HepG2 (cell line): ENCODE measurements around the gene LEMD2. TPM values are rescaled to one million over a fixed set of nuclear protein-coding genes. Genes with fewer than 3 reads are reported as not detected.

ENCODE experiments used
- CBX5 ChIP-seq: sonication (generic); formaldehyde crosslinking; IDR thresholded peaks from 2 replicates; pipeline ENCODE4 v1.4.0; 2020; ENCODE audit warnings: missing genetic modification reagents, borderline replicate concordance
- DMAP1 ChIP-seq: IDR thresholded peaks from 2 replicates; pipeline ENCODE4 v1.6.1; 2016
- MEIS2 ChIP-seq: sonication (generic); formaldehyde crosslinking; IDR thresholded peaks from 2 replicates; pipeline ENCODE4 v1.9.0; 2021; ENCODE audit warnings: mild to moderate bottlenecking, missing genetic modification reagents
- MTA1 ChIP-seq: sonication (generic); formaldehyde crosslinking; IDR thresholded peaks from 2 replicates; pipeline ENCODE4 v1.4.0; 2020; ENCODE audit warnings: missing genetic modification reagents, mild to moderate bottlenecking, borderline replicate concordance
- NFYC ChIP-seq: IDR thresholded peaks from 2 replicates; pipeline ENCODE4 v1.6.1; 2016; ENCODE audit warnings: missing genetic modification reagents, missing compliant biosample characterization
- WIZ ChIP-seq: sonication (generic); formaldehyde crosslinking; IDR thresholded peaks from 2 replicates; pipeline ENCODE4 v1.5.1; 2020; ENCODE audit warnings: mild to moderate bottlenecking, missing genetic modification reagents
- YY1 ChIP-seq: IDR thresholded peaks from 2 replicates; pipeline ENCODE4 v1.6.1; 2011; ENCODE audit warnings: low read length, low read depth, moderate library complexity, mild to moderate bottlenecking; ENCODE audit not compliant: insufficient read depth, insufficient replicate concordance
- ZC3H4 ChIP-seq: sonication (generic); formaldehyde crosslinking; IDR thresholded peaks from 2 replicates; pipeline ENCODE4 v1.4.0; 2020; ENCODE audit warnings: missing genetic modification reagents, borderline replicate concordance
- ZNF230 ChIP-seq: sonication (generic); formaldehyde crosslinking; IDR thresholded peaks from 2 replicates; pipeline ENCODE4 v1.4.0; 2020; ENCODE audit warnings: mild to moderate bottlenecking, missing genetic modification reagents
- ZNF773 ChIP-seq: sonication (generic); formaldehyde crosslinking; IDR thresholded peaks from 2 replicates; pipeline ENCODE4 v1.4.0; 2020; ENCODE audit warnings: missing genetic modification reagents, borderline replicate concordance
- polyA plus RNA-seq, 8 experiments: library from polyadenylated mRNA; depleted of rRNA in 3 of 8; stranded (reverse) in 7 of 8; unstranded in 1 of 8; fragments of >200 nt; fragmentation: Illumina TruSeq in 4 of 8; extraction: Trizol in 4 of 8; gene quantifications; 2 replicates each; pipeline versions ENCODE4 v1.2.1 to v1.2.3, GENCODE V29; 2011 to 2016; ENCODE audit warnings: low read depth in 4 of 8, missing spikeins in 1 of 8, mixed read lengths in 1 of 8; ENCODE audit not compliant: insufficient read depth in 1 of 8
- total RNA-seq, 5 experiments: library from RNA; depleted of rRNA; stranded (reverse); fragments of >200 nt; fragmentation: Illumina TruSeq; extraction: Trizol; gene quantifications; 2 replicates each; pipeline ENCODE4 v1.2.3, GENCODE V29; 2016; ENCODE audit warnings: low read depth in 1 of 5
- TF ChIP-seq, protein P1 (sequence below): sonication (generic); formaldehyde crosslinking; IDR thresholded peaks from 2 replicates; pipeline ENCODE4 v1.8.1; 2023; ENCODE audit warnings: mild to moderate bottlenecking, missing genetic modification reagents
- TF ChIP-seq, protein P2 (sequence below): sonication (generic); formaldehyde crosslinking; IDR thresholded peaks from 2 replicates; pipeline ENCODE4 v1.5.1; 2020; ENCODE audit warnings: mild to moderate bottlenecking, missing genetic modification reagents, borderline replicate concordance
- TF ChIP-seq, protein P3 (sequence below): sonication (generic); formaldehyde crosslinking; IDR thresholded peaks from 2 replicates; pipeline ENCODE4 v1.4.0; 2020; ENCODE audit warnings: missing genetic modification reagents
- TF ChIP-seq, protein P4 (sequence below): sonication (generic); formaldehyde crosslinking; IDR thresholded peaks from 2 replicates; pipeline ENCODE4 v1.4.0; 2020; ENCODE audit warnings: mild to moderate bottlenecking, low read depth, missing genetic modification reagents
- TF ChIP-seq, protein P5 (sequence below): IDR thresholded peaks from 2 replicates; pipeline ENCODE4 v1.6.1; 2016; ENCODE audit warnings: missing genetic modification reagents, missing compliant biosample characterization
- TF ChIP-seq, protein P6 (sequence below): sonication (generic); formaldehyde crosslinking; IDR thresholded peaks from 2 replicates; pipeline ENCODE4 v1.4.0; 2020; ENCODE audit warnings: missing genetic modification reagents

LEMD2 gene
- total and polyA plus RNA-seq, 2 of the 13 experiments (the other 11 are each of a cell fraction or from before 2014, with no cell fraction given), result 45.2 to 62.9 TPM

DNA sequence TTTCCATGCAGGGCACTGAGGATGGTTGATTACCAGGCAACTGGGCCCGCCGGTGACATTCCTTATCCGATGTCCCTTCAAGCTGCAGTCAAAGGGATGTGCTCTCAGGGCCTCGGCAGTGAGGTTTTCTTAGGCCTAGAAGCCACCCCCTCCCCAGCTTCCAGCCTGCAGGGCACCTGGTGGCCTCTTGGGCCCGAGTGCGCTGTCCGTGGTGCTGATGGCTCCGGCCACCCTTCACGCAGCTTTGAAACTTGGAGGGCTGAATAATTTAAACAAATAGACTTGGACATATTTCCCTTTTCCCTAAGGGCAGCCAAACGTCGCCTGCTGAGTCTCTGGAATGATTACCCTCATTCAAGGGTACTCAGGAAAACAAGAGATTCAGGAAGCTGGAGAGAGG, 23.7 kb upstream of the LEMD2 start (continued):
- TF ChIP-seq, protein P1, sequence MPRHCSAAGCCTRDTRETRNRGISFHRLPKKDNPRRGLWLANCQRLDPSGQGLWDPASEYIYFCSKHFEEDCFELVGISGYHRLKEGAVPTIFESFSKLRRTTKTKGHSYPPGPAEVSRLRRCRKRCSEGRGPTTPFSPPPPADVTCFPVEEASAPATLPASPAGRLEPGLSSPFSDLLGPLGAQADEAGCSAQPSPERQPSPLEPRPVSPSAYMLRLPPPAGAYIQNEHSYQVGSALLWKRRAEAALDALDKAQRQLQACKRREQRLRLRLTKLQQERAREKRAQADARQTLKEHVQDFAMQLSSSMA (CRISPR knock-in tag), result peak; percentile 90; the same call in 1 of the 2 replicates
- TF ChIP-seq, protein P2, sequence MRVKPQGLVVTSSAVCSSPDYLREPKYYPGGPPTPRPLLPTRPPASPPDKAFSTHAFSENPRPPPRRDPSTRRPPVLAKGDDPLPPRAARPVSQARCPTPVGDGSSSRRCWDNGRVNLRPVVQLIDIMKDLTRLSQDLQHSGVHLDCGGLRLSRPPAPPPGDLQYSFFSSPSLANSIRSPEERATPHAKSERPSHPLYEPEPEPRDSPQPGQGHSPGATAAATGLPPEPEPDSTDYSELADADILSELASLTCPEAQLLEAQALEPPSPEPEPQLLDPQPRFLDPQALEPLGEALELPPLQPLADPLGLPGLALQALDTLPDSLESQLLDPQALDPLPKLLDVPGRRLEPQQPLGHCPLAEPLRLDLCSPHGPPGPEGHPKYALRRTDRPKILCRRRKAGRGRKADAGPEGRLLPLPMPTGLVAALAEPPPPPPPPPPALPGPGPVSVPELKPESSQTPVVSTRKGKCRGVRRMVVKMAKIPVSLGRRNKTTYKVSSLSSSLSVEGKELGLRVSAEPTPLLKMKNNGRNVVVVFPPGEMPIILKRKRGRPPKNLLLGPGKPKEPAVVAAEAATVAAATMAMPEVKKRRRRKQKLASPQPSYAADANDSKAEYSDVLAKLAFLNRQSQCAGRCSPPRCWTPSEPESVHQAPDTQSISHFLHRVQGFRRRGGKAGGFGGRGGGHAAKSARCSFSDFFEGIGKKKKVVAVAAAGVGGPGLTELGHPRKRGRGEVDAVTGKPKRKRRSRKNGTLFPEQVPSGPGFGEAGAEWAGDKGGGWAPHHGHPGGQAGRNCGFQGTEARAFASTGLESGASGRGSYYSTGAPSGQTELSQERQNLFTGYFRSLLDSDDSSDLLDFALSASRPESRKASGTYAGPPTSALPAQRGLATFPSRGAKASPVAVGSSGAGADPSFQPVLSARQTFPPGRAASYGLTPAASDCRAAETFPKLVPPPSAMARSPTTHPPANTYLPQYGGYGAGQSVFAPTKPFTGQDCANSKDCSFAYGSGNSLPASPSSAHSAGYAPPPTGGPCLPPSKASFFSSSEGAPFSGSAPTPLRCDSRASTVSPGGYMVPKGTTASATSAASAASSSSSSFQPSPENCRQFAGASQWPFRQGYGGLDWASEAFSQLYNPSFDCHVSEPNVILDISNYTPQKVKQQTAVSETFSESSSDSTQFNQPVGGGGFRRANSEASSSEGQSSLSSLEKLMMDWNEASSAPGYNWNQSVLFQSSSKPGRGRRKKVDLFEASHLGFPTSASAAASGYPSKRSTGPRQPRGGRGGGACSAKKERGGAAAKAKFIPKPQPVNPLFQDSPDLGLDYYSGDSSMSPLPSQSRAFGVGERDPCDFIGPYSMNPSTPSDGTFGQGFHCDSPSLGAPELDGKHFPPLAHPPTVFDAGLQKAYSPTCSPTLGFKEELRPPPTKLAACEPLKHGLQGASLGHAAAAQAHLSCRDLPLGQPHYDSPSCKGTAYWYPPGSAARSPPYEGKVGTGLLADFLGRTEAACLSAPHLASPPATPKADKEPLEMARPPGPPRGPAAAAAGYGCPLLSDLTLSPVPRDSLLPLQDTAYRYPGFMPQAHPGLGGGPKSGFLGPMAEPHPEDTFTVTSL (CRISPR knock-in tag), result no peak
- TF ChIP-seq ZC3H4 (CRISPR knock-in tag) (no peak), ZNF773 (CRISPR knock-in tag) (peak; percentile 91; the same call in 1 of the 2 replicates), NFYC (CRISPR knock-in tag) (no peak), YY1 (no peak), MEIS2 (CRISPR knock-in tag) (peak; percentile 92), ZNF230 (peak; percentile 75; the same call in 1 of the 2 replicates), DMAP1 (CRISPR knock-in tag) (no peak), WIZ (peak; percentile 95), MTA1 (no peak), CBX5 (CRISPR knock-in tag) (peak; percentile 65; the same call in 1 of the 2 replicates)
- TF ChIP-seq, protein P3, sequence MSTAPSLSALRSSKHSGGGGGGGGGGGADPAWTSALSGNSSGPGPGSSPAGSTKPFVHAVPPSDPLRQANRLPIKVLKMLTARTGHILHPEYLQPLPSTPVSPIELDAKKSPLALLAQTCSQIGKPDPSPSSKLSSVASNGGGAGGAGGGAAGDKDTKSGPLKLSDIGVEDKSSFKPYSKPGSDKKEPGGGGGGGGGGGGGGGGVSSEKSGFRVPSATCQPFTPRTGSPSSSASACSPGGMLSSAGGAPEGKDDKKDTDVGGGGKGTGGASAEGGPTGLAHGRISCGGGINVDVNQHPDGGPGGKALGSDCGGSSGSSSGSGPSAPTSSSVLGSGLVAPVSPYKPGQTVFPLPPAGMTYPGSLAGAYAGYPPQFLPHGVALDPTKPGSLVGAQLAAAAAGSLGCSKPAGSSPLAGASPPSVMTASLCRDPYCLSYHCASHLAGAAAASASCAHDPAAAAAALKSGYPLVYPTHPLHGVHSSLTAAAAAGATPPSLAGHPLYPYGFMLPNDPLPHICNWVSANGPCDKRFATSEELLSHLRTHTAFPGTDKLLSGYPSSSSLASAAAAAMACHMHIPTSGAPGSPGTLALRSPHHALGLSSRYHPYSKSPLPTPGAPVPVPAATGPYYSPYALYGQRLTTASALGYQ (CRISPR knock-in tag), result no peak
- TF ChIP-seq, protein P4, sequence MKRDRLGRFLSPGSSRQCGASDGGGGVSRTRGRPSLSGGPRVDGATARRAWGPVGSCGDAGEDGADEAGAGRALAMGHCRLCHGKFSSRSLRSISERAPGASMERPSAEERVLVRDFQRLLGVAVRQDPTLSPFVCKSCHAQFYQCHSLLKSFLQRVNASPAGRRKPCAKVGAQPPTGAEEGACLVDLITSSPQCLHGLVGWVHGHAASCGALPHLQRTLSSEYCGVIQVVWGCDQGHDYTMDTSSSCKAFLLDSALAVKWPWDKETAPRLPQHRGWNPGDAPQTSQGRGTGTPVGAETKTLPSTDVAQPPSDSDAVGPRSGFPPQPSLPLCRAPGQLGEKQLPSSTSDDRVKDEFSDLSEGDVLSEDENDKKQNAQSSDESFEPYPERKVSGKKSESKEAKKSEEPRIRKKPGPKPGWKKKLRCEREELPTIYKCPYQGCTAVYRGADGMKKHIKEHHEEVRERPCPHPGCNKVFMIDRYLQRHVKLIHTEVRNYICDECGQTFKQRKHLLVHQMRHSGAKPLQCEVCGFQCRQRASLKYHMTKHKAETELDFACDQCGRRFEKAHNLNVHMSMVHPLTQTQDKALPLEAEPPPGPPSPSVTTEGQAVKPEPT (CRISPR knock-in tag), result no peak
- TF ChIP-seq, protein P5, sequence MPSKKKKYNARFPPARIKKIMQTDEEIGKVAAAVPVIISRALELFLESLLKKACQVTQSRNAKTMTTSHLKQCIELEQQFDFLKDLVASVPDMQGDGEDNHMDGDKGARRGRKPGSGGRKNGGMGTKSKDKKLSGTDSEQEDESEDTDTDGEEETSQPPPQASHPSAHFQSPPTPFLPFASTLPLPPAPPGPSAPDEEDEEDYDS (CRISPR knock-in tag), result peak; percentile 60; the same call in 1 of the 2 replicates
- TF ChIP-seq, protein P6, sequence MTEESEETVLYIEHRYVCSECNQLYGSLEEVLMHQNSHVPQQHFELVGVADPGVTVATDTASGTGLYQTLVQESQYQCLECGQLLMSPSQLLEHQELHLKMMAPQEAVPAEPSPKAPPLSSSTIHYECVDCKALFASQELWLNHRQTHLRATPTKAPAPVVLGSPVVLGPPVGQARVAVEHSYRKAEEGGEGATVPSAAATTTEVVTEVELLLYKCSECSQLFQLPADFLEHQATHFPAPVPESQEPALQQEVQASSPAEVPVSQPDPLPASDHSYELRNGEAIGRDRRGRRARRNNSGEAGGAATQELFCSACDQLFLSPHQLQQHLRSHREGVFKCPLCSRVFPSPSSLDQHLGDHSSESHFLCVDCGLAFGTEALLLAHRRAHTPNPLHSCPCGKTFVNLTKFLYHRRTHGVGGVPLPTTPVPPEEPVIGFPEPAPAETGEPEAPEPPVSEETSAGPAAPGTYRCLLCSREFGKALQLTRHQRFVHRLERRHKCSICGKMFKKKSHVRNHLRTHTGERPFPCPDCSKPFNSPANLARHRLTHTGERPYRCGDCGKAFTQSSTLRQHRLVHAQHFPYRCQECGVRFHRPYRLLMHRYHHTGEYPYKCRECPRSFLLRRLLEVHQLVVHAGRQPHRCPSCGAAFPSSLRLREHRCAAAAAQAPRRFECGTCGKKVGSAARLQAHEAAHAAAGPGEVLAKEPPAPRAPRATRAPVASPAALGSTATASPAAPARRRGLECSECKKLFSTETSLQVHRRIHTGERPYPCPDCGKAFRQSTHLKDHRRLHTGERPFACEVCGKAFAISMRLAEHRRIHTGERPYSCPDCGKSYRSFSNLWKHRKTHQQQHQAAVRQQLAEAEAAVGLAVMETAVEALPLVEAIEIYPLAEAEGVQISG (CRISPR knock-in tag), result peak; percentile 79
